ENCODE measurements around the gene PRSS21.

PRSS21 gene

GRCh38 chr16:2867987-2868789 lies 51.2 kb downstream of the PRSS21 start (continued):
- TF ChIP-seq ZNF664 (tag by site-specific recombination; IDR thresholded peaks at IDR 0.05) (no peak), GFI1B (tag by site-specific recombination; IDR thresholded peaks at IDR 0.05) (no peak), SALL2 (tag by site-specific recombination; IDR thresholded peaks at IDR 0.05; ENCODE audit: borderline replicate concordance) (no peak), SP7 (tag by site-specific recombination; IDR thresholded peaks at IDR 0.05) (peak; percentile 85), ZNF211 (tag by site-specific recombination; IDR thresholded peaks at IDR 0.05; ENCODE audit: low read depth) (no peak), YY2 (tag by site-specific recombination; IDR thresholded peaks at IDR 0.05) (peak; percentile 98), KLF8 (tag by site-specific recombination; IDR thresholded peaks at IDR 0.05) (peak; percentile 80), ZNF571 (tag by site-specific recombination; IDR thresholded peaks at IDR 0.05) (no peak), ZNF629 (tag by site-specific recombination; IDR thresholded peaks at IDR 0.05) (peak; percentile 80), ZNF24 (tag by site-specific recombination; IDR thresholded peaks at IDR 0.05) (no peak; the same call in 1 of the 2 replicates), ZBTB49 (tag by site-specific recombination; IDR thresholded peaks at IDR 0.05; ENCODE audit: low read depth) (no peak), ZNF280C (tag by site-specific recombination; IDR thresholded peaks at IDR 0.05) (no peak), KLF16 (tag by site-specific recombination; IDR thresholded peaks at IDR 0.05) (peak; percentile 62), ZNF777 (tag by site-specific recombination; IDR thresholded peaks at IDR 0.05; ENCODE audit: borderline replicate concordance) (no peak), ZNF488 (tag by site-specific recombination; IDR thresholded peaks at IDR 0.05) (no peak), ZNF670 (tag by site-specific recombination; IDR thresholded peaks at IDR 0.05; ENCODE audit: low read depth) (no peak), BCL11B (tag by site-specific recombination; IDR thresholded peaks at IDR 0.05; ENCODE audit: low read depth) (peak; percentile 90), ZNF37A (tag by site-specific recombination; IDR thresholded peaks at IDR 0.05) (no peak), ZNF157 (tag by site-specific recombination; IDR thresholded peaks at IDR 0.05) (no peak), ZNF621 (tag by site-specific recombination; IDR thresholded peaks at IDR 0.05) (no peak), PRDM1 (tag by site-specific recombination; IDR thresholded peaks at IDR 0.05) (no peak), ZNF585B (tag by site-specific recombination; IDR thresholded peaks at IDR 0.05) (no peak), ZBTB7A (tag by site-specific recombination; IDR thresholded peaks at IDR 0.05; ENCODE audit: low read depth) (peak; percentile 74; the same call in 1 of the 2 replicates), ZNF580 (tag by site-specific recombination; IDR thresholded peaks at IDR 0.05) (0 out of 2 replicates have a peak, but pooled peaks have one; percentile 34), ZNF701 (tag by site-specific recombination; IDR thresholded peaks at IDR 0.05) (no peak), ZNF623 (tag by site-specific recombination; IDR thresholded peaks at IDR 0.05) (no peak), TCF7L2 (IDR thresholded peaks at IDR 0.05; ENCODE audit: borderline replicate concordance, low read depth, low read length) (no peak), ZNF350 (tag by site-specific recombination; IDR thresholded peaks at IDR 0.05) (no peak), ZBTB11 (tag by site-specific recombination; conservative IDR thresholded peaks at IDR 0.05; ENCODE audit: low read depth) (peak; percentile 98), ZNF133 (tag by site-specific recombination; IDR thresholded peaks at IDR 0.05) (no peak), REPIN1 (tag by site-specific recombination; IDR thresholded peaks at IDR 0.05; ENCODE audit: low read depth) (no peak; the same call in 1 of the 2 replicates)
